HPDE6-E6E7 (cell line): Measurements from ENCODE around the gene RRBP1.

Experiments used
- DNase-seq: peaks from one replicate; pipeline ENCODE4 v3.0.0; 2011; ENCODE audit warnings: missing footprints; ENCODE audit errors: extremely low spot score

RRBP1 gene, protein sequence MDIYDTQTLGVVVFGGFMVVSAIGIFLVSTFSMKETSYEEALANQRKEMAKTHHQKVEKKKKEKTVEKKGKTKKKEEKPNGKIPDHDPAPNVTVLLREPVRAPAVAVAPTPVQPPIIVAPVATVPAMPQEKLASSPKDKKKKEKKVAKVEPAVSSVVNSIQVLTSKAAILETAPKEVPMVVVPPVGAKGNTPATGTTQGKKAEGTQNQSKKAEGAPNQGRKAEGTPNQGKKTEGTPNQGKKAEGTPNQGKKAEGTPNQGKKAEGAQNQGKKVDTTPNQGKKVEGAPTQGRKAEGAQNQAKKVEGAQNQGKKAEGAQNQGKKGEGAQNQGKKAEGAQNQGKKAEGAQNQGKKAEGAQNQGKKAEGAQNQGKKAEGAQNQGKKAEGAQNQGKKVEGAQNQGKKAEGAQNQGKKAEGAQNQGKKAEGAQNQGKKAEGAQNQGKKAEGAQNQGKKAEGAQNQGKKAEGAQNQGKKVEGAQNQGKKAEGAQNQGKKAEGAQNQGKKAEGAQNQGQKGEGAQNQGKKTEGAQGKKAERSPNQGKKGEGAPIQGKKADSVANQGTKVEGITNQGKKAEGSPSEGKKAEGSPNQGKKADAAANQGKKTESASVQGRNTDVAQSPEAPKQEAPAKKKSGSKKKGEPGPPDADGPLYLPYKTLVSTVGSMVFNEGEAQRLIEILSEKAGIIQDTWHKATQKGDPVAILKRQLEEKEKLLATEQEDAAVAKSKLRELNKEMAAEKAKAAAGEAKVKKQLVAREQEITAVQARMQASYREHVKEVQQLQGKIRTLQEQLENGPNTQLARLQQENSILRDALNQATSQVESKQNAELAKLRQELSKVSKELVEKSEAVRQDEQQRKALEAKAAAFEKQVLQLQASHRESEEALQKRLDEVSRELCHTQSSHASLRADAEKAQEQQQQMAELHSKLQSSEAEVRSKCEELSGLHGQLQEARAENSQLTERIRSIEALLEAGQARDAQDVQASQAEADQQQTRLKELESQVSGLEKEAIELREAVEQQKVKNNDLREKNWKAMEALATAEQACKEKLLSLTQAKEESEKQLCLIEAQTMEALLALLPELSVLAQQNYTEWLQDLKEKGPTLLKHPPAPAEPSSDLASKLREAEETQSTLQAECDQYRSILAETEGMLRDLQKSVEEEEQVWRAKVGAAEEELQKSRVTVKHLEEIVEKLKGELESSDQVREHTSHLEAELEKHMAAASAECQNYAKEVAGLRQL (N-terminal part only)

GRCh38 chr20:17682103-17682888, at the start of gene RRBP1:
Gene RRBP1 (minus strand): TSS chr20:17682242. CDS start chr20:17660507, 21,735 bp downstream.
- peak; percentile 100 for DNase-seq

DNA sequence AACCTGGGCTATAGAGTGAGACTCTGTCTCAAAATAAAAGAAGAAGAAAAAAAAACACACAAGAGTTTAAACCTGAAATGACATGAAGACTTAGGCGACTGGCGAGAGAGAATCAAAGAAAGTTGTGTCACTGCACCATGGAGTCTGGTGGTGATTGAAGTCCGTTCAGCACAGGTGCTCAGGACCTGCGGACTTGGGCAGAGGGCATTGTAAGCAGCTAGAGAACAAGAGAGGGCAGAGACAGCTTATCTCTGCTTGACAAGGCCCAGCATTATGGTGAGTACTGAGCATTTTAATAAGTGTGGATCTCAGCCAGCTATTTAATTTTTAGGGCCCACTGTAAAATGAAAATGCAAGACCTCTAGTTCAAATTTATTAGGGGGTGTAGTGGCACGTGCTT, 49.2 kb upstream of the RRBP1 start:
- no peak for DNase-seq

DNA sequence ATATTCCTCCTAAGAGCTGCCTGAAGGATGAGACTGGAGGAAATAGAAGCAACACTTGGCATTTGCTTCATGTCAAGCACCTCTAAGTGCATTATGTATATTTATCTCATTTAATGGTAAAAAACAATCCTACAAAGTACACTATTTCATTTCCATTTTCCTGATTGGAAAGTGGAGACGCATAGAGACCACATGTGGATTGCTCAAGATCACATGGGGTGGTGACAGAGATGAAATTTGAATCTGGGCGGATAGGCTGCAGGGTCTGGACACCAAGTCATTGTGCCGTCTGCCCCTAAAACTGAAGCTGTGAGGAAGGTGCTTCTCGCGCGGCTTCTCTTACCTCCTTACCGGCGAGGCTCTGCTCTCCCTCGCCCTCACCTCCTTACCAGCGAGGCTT, 48.0 kb upstream of the RRBP1 start:
- no peak for DNase-seq

DNA sequence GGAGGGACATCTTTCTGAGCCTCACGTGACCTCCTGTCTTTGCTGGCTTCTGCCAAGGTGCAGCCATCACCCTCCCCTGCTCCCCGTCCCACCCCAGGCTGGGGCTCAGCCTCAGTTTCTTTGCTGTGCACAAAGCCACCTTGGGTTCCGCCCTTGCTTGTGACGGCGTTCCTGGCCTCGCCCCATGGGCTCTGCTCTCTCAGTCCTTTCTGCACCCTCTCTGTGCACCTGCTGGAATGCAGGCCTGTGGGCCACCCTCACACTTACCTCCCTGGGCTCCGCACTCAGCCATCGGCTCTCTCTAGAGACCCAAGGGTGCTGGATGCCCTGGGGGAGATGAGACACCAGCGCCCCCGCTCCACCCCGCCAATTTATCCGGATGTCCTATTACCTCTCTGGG, 46.0 kb upstream of the RRBP1 start:
- no peak for DNase-seq

- no peak for DNase-seq
Measured at GRCh38 chr20:17727351-17727750, 45.3 kb upstream of the RRBP1 start.

GRCh38 chr20:17726902-17727301, 44.9 kb upstream of the RRBP1 start:
- DNase-seq: no peak

GRCh38 chr20:17725094-17725835, 43.2 kb upstream of the RRBP1 start:
- no peak for DNase-seq

- DNase-seq: no peak
Measured at GRCh38 chr20:17723301-17723691, 41.3 kb upstream of the RRBP1 start.

DNA sequence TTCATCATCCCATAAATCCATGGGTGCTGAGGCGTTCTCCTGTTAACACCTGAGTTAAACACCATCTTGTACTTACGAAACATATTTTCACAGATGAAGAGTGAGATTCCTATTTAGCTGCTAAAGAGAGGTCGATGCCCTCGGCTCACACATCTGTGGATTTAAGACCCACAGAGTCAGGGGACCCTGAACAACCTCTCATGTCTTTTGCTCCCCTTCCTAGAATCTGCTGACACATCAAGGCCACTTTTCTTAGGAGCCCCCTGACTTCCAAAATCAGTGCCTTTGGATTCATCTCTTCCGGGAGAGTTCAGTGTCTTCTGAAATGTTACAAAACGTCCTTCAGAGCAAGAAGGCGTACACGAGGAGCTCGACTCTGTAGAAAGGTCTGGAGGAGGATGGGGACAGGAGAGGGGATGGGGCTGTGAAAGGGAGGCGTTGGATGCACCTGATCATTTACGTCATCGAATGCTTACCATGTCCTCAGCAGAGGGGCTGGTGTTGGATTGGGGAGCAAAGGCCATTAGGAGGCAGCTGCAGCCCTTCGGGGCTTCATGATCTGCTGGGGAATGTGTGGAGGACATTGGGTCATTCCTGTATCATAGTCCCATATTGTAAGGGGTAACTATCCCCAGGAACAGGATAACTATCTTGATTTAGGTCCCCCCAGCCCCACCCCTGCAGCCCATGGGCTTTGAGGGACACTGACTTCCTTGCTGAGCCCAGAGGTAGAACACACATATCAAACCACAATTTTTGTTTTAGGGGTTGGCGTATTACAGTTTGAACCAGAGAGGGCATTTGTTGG, 40.7 kb upstream of the RRBP1 start:
- DNase-seq: no peak

GRCh38 chr20:17721802-17722486, 39.9 kb upstream of the RRBP1 start:
- no peak for DNase-seq

DNA sequence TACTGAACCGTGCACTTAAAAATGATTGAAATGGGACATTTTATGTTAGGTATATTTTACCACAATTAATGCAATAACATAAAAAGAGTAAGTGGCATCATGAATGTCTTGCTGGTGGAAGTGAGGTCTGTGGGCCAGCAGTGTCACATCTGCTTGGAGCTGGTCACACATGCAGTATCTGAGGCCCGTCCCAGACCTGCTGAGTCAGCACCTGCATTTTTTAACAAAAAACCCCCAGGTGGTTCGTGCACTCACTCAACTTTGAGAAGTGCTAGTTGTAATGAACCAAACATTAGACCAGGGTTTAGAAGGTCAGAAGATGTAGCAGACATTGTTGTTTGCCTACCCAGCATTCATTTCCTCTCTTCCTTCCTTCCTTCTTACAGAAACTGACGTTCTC, 38.7 kb upstream of the RRBP1 start:
- DNase-seq: no peak

DNA sequence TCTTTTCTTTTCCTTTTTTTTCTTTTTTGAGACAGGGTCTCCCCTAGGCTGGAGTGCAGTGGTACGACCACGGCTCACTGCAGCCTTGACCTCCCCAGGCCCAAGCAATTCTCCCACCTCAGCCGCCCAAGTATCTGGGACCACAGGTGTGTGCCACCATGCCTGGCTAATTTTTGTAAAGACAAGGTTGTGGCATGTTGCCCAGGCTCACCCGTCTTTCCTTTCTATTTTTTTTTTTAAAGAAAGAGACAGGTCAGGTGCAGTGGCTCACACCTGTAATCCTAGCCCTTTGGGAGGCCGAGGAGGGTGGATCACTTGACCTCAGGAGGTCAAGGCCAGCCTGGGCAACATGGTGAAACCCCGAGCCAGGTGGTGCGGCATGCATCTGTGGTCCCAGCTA, 34.3 kb upstream of the RRBP1 start:
- no peak for DNase-seq

DNA sequence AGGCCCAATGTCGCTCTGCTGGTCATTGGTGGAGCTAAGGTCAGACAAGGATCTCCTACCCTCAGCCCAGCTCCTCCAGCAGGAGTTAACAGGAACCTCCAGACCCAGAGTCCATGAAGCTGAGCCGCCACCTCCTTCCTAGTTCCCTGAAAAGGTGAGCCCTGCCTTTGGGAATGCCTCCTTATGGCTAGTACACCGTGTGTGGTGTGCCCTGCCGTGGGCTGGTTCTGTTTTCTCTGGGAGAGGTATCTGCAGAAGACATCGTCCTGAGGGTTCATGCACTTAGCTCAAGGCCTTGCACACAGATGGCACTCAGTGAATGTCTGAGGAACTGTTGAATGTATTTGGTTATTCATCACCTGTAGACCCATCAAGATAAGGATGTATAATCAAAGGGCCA, 33.0 kb upstream of the RRBP1 start:
- DNase-seq: no peak

DNA sequence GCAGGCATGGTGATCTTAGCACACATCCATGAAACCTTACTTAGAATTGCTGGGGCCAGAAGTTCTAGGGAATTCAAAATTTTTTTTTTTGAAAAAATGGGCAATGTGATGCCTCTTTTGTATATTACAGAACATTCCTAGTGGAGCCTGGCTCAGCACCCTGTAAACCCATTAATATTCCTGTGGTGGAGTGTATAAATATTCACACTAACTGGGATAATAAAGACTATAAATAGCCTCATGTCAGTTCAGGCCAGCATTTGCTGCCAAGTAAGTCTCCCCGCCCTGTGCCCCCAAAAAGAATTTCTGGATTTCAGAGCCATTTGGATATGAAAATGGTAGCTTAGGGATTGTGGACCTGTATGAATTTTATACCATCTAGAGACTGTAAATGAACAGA, 32.6 kb upstream of the RRBP1 start:
- DNase-seq: no peak

GRCh38 chr20:17712708-17713107, 30.7 kb upstream of the RRBP1 start:
- DNase-seq: no peak

- no peak for DNase-seq
Measured at GRCh38 chr20:17712201-17712600, 30.2 kb upstream of the RRBP1 start.

DNA sequence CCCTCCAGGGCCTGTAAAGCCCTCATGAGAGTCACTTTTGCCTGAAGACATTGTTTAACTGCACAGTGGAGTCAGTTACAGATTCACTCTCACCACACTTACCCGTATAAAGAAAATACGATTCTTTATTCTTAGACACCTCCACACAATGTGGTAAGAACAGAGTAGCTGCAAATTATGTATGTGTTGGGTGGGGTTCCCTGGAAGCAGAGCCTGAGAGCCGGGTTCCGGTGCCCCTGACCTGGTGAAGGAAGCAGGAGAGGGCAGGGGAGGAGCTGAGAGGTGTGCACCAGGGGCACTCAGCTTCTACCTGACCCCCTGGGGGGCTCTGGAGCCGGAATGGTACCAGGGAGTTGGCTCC, 29.2 kb upstream of the RRBP1 start:
- no peak for DNase-seq

- DNase-seq: no peak
Measured at GRCh38 chr20:17710379-17711266, 28.6 kb upstream of the RRBP1 start.
